NCI-H1092 treated with DMSO at 0.1 percent for 48 hours (cell line): Measurements from ENCODE around the gene FGF6.
A peak's percentile ranks its signal among the peaks of the same experiment; 100 is the strongest.
"Not testable (repeated sequence)": the region's sequence is repeated elsewhere in the genome, so short reads cannot be mapped to it uniquely, and the experiment has no call there.

Experiments
- DNase-seq: peaks from one replicate; lab custom pipeline; 2025; lab: John Stamatoyannopoulos, UW

The FGF6 gene, protein sequence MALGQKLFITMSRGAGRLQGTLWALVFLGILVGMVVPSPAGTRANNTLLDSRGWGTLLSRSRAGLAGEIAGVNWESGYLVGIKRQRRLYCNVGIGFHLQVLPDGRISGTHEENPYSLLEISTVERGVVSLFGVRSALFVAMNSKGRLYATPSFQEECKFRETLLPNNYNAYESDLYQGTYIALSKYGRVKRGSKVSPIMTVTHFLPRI

DNA sequence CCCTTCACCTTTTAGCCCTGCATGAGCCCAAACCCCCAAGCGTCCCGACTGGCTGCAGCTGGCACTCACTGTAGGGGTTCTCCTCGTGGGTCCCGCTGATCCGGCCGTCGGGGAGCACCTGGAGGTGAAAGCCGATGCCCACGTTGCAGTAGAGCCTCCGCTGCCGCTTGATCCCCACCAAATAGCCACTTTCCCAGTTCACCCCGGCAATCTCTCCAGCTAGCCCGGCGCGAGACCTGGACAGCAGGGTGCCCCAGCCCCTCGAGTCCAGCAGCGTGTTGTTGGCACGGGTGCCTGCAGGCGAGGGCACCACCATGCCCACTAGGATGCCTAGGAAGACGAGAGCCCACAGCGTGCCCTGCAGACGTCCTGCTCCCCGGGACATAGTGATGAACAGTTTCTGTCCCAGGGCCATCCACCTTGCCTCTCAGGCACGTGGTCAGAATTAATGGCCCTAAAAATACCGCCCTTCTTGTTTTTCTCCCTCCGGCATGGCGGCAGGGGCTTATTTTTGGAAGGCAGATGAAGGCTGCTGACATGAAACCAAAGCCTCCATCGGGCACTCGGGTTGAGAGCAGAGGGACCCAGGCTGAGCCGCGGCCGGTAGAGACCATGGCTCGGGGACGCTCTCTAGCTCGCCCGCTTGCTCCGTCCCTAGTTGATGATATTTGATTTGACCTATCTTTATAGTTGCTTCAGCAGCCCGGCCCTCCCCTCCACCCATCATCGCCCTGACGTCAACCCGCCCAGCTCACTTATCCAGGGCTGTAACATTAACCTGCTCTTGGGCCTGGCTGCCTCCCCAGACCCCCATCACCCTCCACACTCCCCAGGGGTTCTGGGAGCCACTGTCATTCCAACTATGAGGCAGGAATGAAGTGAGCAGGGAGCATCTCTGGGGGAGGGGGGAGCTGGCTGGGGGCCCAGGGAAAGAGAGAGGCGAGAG is at the start of gene FGF6:
Gene FGF6, minus strand, starts transcription at position 660 of the 946 bp plus-strand sequence. Its CDS starts 245 bp downstream, at position 415.
- no peak for DNase-seq

DNA sequence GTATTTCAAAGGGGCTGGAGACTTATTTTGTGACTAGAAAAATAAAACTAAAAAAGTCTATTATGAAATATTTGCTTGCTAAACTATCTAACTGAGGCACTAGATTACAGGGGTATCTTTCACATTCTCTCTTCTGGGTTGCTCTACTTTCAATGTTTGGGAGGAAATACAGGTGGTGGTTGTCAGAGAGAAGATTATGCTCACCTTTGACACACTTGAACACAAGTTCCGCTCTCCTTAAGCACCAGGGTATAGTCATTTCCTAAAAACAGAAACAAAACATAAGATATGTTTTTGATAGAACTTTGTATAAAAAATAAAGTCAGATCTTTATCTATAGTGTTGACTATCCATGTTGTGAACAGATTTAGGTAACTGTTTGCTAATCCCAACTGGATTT is 45.4 kb upstream of the FGF6 start:
- no peak for DNase-seq

DNA sequence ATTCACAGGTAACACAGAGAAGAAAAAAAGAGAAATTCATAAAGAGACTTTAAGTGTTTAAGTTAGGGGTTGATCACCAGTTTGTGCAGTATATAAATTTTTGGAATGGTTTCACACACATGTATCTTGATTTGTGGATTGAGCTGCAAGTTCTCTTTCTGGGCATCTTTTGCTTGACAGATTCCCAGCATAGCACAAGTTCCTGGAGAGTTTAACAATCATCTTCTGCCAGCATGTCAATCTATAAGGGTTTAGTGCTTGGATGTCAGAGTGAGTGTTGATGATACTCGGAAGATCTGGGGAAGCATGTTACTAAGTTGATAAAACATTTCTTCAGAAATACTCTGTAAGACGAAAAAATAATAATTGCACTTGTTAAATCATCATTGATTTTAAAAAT is 43.9 kb upstream of the FGF6 start:
- DNase-seq = no peak

DNA sequence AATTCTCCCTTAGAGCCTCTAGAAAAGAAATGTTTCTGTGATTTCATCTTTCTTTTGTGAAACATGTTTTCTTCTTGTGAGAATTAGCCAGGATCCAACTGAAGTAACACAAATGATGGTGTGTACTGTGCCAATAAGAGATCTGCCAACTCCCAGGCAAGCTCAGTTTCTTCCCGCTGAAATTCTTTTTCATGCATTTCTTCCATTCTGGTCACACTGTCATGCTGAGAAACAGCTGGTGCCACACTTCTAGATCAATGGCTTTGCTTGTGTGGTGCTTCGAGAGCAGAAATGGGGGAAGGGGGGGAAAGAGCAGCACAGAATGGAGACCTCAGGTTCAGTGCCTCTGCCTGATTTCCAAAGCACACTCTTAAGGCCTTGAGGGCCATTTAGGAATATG is 41.4 kb upstream of the FGF6 start:
- DNase-seq = no peak

DNA sequence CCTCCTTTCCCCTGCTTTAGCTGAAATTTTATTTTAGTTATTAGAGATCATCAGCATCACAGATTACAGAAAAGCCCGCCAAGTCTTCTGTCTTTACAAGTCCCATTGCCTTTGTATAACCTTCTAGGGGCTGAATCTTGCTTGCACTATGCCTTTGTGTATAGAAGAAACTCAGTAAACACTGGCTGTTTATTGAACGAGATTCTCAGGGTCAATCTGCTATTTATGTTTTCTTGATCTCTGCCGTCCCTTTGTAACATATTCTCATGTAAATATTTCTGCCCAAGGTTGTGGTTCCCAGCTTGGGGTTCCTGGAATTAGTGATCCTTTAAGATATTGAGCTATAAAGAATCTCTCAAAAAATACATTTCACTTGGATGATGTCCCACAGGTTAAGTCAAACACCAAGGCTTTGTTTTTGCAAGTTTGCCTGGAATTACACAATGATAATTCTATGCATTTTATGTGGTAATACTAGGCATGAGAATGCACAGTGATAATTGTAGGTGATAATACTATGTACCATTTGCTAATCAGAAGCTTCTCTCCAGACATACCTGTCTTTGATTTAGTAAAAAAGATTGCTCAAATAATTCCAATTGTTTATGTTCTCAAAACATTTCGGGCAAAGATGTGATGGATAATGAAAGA is 40.6 kb upstream of the FGF6 start:
- DNase-seq = no peak

DNA sequence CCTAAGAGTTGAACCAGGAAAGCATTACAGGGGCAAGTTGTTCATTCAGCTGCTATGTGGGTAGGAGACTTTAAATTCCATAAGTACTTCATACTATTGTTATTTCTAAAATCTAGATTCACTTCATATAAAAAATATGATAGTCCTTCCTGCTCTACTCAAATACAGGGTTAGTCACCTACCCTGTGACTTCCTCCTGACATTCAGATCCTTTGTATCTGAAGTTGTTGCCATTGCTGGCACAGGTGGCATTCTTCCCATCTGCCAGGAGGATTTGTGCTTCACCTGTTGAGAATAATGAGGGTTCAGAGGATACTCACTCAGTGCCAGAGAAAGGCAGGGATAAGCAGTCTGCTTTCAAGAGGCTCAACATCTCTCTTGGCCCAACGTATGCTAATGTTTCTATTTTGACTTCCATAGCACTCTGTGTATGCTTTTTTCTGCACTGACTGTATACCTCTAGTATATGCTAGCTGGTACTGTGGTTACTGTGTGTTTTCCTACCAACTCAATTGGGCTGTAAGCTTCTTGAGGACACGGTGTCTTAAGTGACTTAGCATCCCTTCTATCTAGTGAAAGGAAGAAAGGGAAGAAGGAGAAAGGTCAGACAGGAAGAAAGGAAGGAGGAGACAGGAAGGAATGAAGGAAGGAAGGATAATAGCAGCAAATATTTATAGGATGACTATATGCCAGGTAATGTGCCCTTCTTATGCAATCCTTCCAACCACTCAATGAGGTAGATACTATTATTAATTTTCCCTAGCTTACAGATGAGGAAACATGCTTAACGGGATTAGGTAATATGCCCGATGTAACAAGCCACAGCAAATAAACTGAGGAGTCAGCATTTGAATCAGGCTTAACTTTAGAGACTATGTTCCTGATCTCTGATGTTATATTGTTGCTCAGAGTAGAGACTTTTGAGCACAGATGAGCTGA is 38.5 kb upstream of the FGF6 start:
- no peak for DNase-seq

DNA sequence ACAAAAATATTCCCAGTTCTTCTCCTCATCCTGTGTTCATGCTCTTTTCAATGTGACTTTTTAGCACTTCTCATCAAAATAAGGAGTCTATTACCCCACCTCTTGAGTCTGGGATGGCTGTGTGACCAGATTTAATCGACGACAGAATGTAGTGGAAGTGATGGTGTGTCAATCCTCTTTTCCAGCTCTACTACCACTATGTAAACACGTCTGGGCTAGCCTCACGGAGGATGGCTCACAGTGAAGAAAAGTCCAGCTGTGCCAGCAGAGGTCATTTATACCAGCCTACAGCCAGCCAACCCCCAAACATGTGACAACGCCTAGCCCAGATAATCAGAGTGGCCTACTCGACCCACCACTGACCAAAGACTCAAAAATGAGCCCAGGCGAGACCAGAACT is 37.3 kb upstream of the FGF6 start:
- DNase-seq = no peak

DNA sequence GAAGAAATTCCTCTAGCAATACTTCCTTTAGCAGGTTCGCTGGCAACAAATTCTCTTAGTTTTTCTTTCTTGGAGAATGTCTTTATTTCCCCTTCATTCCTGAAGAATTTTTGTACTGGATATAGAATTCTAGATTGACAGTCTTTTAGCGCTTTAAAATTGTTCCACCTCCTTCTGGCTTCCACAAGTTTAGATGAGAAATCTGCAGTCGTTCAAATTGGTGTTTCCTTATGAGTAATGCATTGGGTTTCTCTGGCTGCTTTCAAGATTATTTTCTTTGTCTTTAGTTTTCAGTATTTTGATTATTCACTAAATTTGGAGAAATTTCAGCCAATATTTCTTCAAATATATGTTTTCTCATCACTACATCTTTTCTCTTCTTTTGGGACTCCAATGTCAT is 33.3 kb upstream of the FGF6 start:
- no peak for DNase-seq

DNA sequence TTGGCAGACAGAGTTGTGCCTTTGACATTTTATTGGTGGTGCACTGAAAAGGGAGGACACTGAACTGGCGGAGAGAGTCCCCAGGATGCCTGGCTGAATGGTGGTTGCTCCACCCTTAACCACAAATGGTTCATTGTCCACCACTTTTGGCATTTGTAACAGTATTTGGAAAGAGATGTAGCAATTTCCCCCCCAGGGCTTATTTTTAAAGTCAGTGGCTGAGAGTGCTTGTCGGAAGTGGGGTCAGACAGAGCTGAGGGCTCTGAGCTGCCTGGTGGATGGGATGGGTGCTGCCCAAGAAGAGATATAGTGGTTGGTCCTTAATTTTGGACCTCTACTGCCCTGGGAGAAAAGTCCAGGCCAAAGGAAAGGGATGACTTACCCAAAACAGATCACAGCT is 31.5 kb upstream of the FGF6 start:
- no peak for DNase-seq

DNA sequence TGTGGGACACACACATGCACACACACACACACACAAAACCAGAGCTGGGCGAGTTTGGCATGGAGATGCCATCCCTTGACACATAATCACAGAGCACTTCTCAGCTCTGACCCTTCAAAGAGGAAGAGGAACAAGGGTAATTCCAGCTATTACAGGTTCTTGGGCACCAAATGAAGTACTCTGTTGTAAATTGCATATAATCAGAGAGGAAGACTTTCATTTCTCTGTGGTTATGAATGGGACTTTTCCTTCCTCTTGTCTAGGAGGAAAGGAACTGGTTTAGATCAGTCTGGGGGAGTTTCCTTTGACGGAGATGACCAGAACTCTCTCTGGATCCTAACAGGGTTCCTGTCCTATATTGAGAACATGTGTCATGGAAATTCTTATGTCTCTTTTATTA is 26.4 kb upstream of the FGF6 start:
- no peak for DNase-seq

DNA sequence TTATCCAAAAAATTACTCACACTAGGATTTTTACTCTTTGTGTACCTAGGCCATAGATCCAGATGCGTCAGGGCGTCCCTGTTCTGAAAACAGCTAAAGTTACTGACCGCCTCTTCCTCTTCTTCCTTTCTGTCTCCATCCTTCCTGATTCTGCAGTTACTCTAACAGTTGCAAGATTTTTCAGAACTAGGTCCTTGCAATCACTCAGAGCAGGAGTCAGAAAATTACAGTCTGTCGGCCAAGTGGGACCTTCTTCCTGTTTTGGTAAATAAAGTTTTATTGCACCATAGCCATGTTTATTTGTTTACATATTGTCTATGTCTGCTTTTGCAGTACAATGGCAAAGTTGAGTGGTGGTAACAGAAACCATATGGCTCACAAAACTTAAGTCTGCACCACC is 25.6 kb upstream of the FGF6 start:
- DNase-seq = no peak

DNA sequence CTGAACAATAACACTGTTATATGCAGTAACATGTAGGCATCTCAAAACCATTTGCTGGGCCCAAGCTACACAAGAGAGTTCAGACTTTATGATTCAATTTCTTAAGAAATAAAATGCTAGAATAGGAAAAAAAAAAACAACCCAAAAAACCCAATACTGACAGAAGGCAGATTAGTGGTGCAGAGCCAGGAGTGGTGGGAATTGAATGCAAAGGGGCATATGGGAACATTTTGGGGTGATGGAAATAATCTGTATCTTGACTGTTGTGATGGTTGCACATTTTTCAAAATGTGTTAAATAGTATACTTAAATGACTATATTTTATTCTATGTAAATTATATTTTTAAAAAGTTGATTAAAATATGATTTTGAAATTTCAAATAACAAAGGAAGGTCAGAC is 23.4 kb upstream of the FGF6 start:
- DNase-seq = no peak

DNA sequence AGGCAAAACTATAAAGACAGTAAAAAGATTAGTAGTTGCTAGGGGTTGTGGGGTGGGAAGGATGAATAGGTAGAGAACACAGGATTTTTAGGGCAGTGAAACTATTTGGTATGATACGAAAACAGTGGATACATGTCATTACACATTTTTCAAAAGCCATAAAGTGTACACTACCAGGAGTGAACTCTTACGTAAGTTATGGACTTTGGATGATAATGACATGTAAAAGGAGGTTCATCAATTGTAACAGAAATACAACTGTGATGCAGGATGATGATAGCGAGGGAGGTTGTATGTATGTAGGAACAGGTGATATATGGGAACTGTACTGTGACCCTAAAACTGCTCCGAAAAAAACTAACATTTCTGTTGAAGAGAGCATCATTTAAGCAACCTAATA is 15.1 kb upstream of the FGF6 start:
- no peak for DNase-seq

DNA sequence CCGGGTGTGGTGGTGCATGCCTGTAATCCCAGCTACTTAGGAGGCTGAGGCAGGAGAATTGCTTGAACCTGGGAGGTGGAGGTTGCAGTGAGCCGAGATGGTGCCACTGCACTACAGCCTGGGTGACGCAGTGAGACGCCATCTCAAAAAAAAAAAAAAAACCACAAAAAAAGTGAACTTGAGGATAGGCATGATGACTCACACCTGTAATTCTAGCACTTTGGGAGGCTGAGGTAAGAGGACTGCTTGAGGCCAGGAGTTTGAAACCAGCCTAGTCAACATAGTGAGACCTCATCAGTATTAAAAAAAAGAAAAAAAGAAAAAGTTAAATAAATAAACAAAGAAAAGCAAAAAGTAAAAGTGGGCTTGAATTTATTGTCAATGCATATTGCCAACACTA is 10.2 kb upstream of the FGF6 start:
- not testable (repeated sequence) for DNase-seq

DNA sequence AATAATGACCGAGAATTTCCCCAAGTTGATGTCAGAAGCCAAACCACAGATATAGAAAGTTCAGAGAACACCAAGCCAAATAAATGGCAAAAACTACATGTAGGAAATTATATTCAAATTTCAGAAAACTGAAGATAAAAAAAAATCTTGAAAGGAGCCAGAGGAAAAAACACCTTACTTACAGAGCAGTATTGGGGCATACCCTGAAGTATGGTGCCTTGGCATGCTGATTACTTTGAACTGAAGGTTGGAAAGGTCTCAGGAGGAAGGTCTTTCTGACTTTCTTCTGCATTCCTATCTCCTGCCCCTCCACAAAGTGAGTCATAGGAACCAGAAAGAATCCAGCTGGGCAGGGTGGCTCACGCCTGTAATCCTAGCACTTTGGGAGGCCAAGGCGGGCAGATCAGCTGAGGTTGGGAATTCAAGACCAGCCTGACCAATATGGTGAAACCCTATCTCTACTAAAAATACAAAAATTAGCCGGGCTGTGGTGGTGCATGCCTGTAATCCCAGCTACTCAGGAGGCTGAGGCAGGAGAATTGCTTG is 8.8 kb upstream of the FGF6 start:
- DNase-seq = no peak

DNA sequence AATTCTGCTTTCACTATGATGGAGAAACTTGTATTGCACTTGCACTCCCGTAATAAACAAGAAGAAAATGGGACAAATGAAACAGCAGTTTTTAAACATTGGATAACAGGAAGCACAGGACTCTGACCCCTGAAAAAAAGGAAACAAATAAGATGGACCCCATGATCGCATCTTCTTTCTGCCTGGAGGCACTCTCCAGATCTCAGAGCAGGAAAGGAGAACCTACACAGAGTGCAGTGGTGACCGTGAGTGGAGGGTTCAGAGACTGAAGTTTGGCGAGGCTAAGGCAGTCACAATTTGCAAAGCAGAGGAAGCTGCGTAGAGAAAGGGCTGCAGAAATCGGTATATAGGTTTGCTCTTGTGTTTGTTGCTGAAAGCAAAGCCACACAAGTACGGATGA is 6.1 kb upstream of the FGF6 start:
- DNase-seq = no peak

DNA sequence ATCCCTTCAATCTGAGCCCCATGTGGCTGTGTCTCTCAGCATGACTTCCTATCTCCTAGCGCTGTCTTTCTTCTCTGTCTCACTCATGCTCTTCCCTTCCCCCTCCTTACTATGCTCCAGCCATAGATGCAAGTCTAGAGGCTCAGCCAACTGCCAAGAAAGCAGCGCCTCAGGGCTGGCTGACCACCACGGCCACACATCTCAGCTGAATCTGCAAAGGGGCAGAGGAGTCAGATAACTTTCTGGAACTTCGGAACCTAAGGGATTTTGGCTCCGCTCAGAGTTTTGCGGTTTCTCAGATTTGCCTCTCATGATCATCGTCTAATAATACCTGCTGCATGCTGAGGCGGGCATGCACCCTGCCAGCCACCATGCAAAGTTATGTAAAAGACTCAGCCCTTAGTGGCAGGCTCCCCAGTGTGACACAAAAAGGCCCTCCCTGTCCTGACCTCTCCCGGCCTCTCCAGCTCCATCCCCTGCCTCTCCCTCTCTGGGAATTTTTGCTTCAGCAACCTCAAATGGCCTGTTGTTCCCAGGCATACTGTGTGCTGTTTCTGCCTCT is 5.0 kb upstream of the FGF6 start:
- DNase-seq = no peak

DNA sequence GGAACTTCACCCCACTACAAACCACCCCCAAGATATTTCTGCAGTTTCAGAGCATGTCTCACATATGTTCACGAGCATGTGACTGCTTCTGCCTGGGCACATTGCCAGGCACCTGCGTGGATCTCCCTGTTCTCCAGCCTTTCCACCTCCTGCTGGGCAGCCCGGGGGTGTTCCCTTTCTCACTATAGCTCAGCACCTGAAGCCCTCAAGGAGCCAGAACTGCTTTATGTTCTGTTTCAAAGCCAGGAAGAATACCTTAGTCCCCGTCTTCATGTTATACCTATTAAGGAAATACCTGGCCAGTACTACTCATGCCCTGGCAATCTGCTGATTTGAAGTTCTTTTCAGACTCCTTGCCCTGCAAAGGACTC is 4.2 kb upstream of the FGF6 start:
- DNase-seq = peak; percentile 21

DNA sequence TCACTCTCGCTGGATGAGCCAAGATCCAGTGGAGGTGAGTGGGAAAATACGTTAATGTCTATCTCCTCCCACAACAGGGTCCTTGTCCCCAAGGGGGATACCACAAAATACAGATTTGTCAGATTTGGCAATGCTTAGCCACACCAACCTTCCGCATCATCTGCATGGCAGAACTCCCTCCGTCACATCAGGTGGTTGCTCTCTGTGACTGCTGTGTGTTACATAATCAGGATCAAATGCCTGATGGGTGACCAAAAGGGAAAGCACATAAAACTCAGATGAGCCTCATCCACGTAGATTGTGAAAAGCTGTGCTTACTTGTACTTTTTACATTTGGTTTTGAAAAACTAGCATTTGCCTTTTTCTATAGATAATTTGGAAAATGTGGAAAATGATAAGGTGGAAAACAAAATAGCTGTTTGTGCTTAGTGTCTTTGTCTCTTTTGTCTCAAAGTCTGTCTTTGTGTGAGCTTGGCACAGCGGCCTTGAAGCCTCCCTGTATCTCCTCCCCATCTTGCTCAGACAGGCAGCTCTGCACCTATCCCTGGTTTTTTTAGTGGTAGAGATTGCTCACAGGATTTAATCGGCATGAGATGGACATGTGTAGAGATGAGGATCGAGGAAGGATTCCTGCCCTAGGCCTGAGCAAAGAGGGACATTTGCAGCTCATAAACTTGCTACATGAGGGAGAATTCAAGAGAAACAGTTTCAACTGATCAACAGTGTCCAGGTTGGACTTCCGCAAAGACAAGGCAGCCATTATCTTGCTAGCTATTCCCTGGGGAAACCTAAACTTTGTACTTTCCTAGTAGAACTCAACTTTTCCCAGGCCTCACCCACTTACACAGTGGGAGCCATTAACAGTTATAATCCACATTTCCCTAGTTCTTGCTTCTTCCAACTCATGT is 3.6 kb upstream of the FGF6 start:
- DNase-seq = no peak

DNA sequence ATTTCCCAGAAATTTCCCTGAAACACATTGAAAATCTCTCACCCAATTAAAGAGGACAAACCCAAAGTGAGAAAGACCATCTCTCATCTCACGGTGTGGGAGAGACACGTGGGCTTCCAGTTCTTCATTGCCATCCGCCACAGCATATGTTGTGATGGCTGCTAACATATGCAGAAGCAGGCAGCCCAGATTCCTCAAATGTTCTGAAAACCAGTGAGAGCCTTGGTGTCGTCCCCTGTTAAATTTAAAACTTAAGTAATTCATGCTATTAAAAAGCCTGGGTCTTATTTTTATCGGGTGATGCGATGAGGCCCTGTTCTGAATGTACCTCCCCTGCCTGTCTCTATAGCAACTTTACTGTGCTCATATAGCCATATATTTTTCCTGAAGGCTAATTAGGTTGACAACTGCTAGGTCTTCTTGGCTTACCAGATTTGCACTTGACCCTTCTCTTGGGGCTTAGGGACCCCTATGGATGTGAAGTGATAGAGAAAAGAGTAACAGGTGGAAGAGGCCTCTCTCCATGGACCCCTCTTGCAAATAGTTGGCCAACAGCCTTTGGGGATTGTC is 2.8 kb upstream of the FGF6 start:
- no peak for DNase-seq
